Endodermal cell (in vitro differentiated cells): Measurements from ENCODE around the gene SLC16A1. TPM values are rescaled to one million over a fixed set of nuclear protein-coding genes. Genes with fewer than 3 reads are reported as not detected.

Source experiments
- DNase-seq: peaks from one replicate; pipeline ENCODE4 v3.0.0-alpha.2; 2017
- H3K27ac ChIP-seq: 2 replicates; pipeline ENCODE4 v1.5.1; 2013; ENCODE audit warnings: mild to moderate bottlenecking, low read depth, low read length, moderate library complexity
- H3K27me3 ChIP-seq: 2 replicates; pipeline ENCODE4 v1.6.1; 2013; ENCODE audit warnings: mild to moderate bottlenecking, low read length, moderate library complexity; ENCODE audit not compliant: insufficient read depth, control insufficient read depth, poor library complexity, severe bottlenecking
- H3K36me3 ChIP-seq: 2 replicates; pipeline ENCODE4 v1.7.0; 2013; ENCODE audit warnings: mild to moderate bottlenecking, low read length, moderate library complexity; ENCODE audit not compliant: control insufficient read depth, insufficient read depth
- H3K4me1 ChIP-seq: one replicate; pipeline ENCODE4 v1.7.0; 2013; ENCODE audit warnings: low read length; ENCODE audit not compliant: control insufficient read depth, insufficient read depth
- H3K4me3 ChIP-seq: 2 replicates; pipeline ENCODE4 v1.5.1; 2013; ENCODE audit warnings: mild to moderate bottlenecking, low read length, moderate library complexity
- H3K9ac ChIP-seq: 2 replicates; pipeline ENCODE4 v1.6.1; 2013; ENCODE audit warnings: mild to moderate bottlenecking, low read length, moderate library complexity; ENCODE audit not compliant: poor library complexity, severe bottlenecking; ENCODE audit errors: extremely low read depth
- H3K9me3 ChIP-seq: 2 replicates; pipeline ENCODE4 v1.6.1; 2013; ENCODE audit warnings: mild to moderate bottlenecking, low read length, moderate library complexity; ENCODE audit not compliant: control insufficient read depth
- H3K27ac Mint-ChIP-seq: 2 replicates; pipeline ENCODE4 v1.8.0; 2020; ENCODE audit warnings: mixed read lengths
- H3K27me3 Mint-ChIP-seq: 2 replicates; pipeline ENCODE4 v1.8.0; 2021; ENCODE audit warnings: mild to moderate bottlenecking, mixed read lengths; ENCODE audit not compliant: insufficient read depth
- H3K36me3 Mint-ChIP-seq: 2 replicates; pipeline ENCODE4 v1.8.0; 2020; ENCODE audit warnings: low read depth, mixed read lengths
- H3K4me1 Mint-ChIP-seq: 2 replicates; pipeline ENCODE4 v1.8.0; 2020; ENCODE audit warnings: mixed read lengths
- H3K4me3 Mint-ChIP-seq: 2 replicates; pipeline ENCODE4 v1.8.0; 2020; ENCODE audit warnings: mild to moderate bottlenecking, moderate library complexity, mixed read lengths
- H3K9me3 Mint-ChIP-seq: 2 replicates; pipeline ENCODE4 v1.8.0; 2020; ENCODE audit warnings: mild to moderate bottlenecking, mixed read lengths
- CTCF ChIP-seq: fragments of 200-600 bp; sonication (generic); conservative IDR thresholded peaks from 2 replicates; pipeline ENCODE4 v1.5.0; 2021; ENCODE audit warnings: antibody characterized with exemption, mild to moderate bottlenecking
- WGBS, 2 experiments: methylation state at CpG; one replicate each; pipeline versions ENCODE4 v1.1.5 to v1.1.7; 2013; ENCODE audit warnings: missing lambda C conversion rate in 2 of 2, mixed read lengths in 1 of 2; ENCODE audit not compliant: insufficient coverage in 1 of 2, insufficient read length in 1 of 2; 5-methylcytosine and 5-hydroxymethylcytosine counted together
- total RNA-seq, 2 donors: library from RNA; stranded (reverse); fragmentation: NEBNext Ultra II Directional in 1 of 2; extraction: Animal tissue kit (Norgen Biotek cat#: 25700) in 1 of 2; gene quantifications; 2 replicates in 1 of 2; 3 replicates in 1 of 2; pipeline ENCODE4 v1.2.1, GENCODE V29; 2021

Gene SLC16A1
- total RNA-seq, 2 donors from 2014 or later: 229 to 248 TPM

GRCh38 chr1:112923234-112923958 is 32.6 kb downstream of the SLC16A1 start:
- Histone ChIP-seq H3K36me3 (peaks cover 96% of the 10 kb centered on the region), H3K4me1 (no peaks in the 10 kb centered on the region), H3K4me3 (no peak overlapping the region), H3K27me3 (no peaks in the 10 kb centered on the region), H3K27ac (no peak overlapping the region), H3K9me3 (peaks cover 8% of the 10 kb centered on the region), H3K9ac (no peak overlapping the region)
- H3K4me3 Mint-ChIP-seq: no peak overlapping the region
- H3K9me3 Mint-ChIP-seq: no peaks in the 10 kb centered on the region
- no peaks in the 10 kb centered on the region for H3K27me3 Mint-ChIP-seq
- no peak for DNase-seq
- no peak overlapping the region for H3K27ac Mint-ChIP-seq
- no peaks in the 10 kb centered on the region for H3K4me1 Mint-ChIP-seq
- TF ChIP-seq CTCF: no peak
- peaks cover 88% of the 10 kb centered on the region for H3K36me3 Mint-ChIP-seq
- WGBS, 2 experiments: 96 to 97% methylated on average over 23 to 24 of the region's 25 CpGs

GRCh38 chr1:112911506-112912220 is 44.3 kb downstream of the SLC16A1 start:
- no peaks in the 10 kb centered on the region for H3K27me3 ChIP-seq
- peaks cover 46% of the 10 kb centered on the region for H3K4me1 Mint-ChIP-seq
- peak; percentile 68 for DNase-seq
- no peaks in the 10 kb centered on the region for H3K27me3 Mint-ChIP-seq
- peaks cover 60% of the 10 kb centered on the region for H3K36me3 Mint-ChIP-seq
- H3K4me1 ChIP-seq: no peaks in the 10 kb centered on the region
- no peak for TF ChIP-seq CTCF
- H3K27ac Mint-ChIP-seq: peak overlapping the region; percentile 77
- H3K4me3 ChIP-seq: no peak overlapping the region
- H3K4me3 Mint-ChIP-seq: no peak overlapping the region
- WGBS, 2 experiments: 87% methylated on average over 4 of the region's 5 CpGs; no CpG with 5 or more reads in 1 of the 2 experiments
- H3K36me3 ChIP-seq: peaks cover 81% of the 10 kb centered on the region
- H3K9me3 ChIP-seq: no peaks in the 10 kb centered on the region
- H3K9ac ChIP-seq: no peak overlapping the region
- H3K27ac ChIP-seq: no peak overlapping the region
- H3K9me3 Mint-ChIP-seq: no peaks in the 10 kb centered on the region

GRCh38 chr1:112909847-112910246 is 46.1 kb downstream of the SLC16A1 start:
- H3K27ac ChIP-seq: no peak overlapping the region
- H3K4me1 Mint-ChIP-seq: peaks cover 56% of the 10 kb centered on the region
- H3K9me3 ChIP-seq: peaks cover 5% of the 10 kb centered on the region
- H3K36me3 ChIP-seq: peaks cover 70% of the 10 kb centered on the region
- no peak overlapping the region for H3K4me3 ChIP-seq
- H3K27ac Mint-ChIP-seq: no peak overlapping the region
- H3K27me3 ChIP-seq: no peaks in the 10 kb centered on the region
- peaks cover 46% of the 10 kb centered on the region for H3K36me3 Mint-ChIP-seq
- no peaks in the 10 kb centered on the region for H3K27me3 Mint-ChIP-seq
- no peak overlapping the region for H3K9ac ChIP-seq
- no peaks in the 10 kb centered on the region for H3K9me3 Mint-ChIP-seq
- no peak for TF ChIP-seq CTCF
- no peak overlapping the region for H3K4me3 Mint-ChIP-seq
- 88 to 92% methylated on average over 2 of the region's 2 CpGs for WGBS, 2 experiments
- H3K4me1 ChIP-seq: no peaks in the 10 kb centered on the region
- DNase-seq: no peak
